ENCODE results near the gene PDGFB.

PDGFB gene

GRCh38 chr22:39282645-39283321, 38.0 kb upstream of the PDGFB start:
- TF ChIP-seq, protein P1, sequence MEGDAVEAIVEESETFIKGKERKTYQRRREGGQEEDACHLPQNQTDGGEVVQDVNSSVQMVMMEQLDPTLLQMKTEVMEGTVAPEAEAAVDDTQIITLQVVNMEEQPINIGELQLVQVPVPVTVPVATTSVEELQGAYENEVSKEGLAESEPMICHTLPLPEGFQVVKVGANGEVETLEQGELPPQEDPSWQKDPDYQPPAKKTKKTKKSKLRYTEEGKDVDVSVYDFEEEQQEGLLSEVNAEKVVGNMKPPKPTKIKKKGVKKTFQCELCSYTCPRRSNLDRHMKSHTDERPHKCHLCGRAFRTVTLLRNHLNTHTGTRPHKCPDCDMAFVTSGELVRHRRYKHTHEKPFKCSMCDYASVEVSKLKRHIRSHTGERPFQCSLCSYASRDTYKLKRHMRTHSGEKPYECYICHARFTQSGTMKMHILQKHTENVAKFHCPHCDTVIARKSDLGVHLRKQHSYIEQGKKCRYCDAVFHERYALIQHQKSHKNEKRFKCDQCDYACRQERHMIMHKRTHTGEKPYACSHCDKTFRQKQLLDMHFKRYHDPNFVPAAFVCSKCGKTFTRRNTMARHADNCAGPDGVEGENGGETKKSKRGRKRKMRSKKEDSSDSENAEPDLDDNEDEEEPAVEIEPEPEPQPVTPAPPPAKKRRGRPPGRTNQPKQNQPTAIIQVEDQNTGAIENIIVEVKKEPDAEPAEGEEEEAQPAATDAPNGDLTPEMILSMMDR (conservative IDR thresholded peaks at IDR 0.05), result no peak
- H3K27ac ChIP-seq, result no peak overlapping the region

GRCh38 chr22:39281126-39281525, 36.3 kb upstream of the PDGFB start:
- no peak overlapping the region for H3K27ac ChIP-seq
- TF ChIP-seq, protein P1 (conservative IDR thresholded peaks at IDR 0.05), result no peak

GRCh38 chr22:39280250-39280649, 35.5 kb upstream of the PDGFB start:
- H3K27ac ChIP-seq, result no peak overlapping the region

GRCh38 chr22:39279170-39279850, 34.5 kb upstream of the PDGFB start:
- no peak overlapping the region for H3K27ac ChIP-seq
- TF ChIP-seq, protein P1 (conservative IDR thresholded peaks at IDR 0.05), result no peak

More at GRCh38 chr22:39280250-39280649, 35.5 kb upstream of the PDGFB start:
- TF ChIP-seq, protein P1 (conservative IDR thresholded peaks at IDR 0.05), result no peak

- TF ChIP-seq, protein P1 (conservative IDR thresholded peaks at IDR 0.05), result no peak
- H3K27ac ChIP-seq, result no peak overlapping the region
Measured at GRCh38 chr22:39278040-39278439, 33.3 kb upstream of the PDGFB start.

DNA sequence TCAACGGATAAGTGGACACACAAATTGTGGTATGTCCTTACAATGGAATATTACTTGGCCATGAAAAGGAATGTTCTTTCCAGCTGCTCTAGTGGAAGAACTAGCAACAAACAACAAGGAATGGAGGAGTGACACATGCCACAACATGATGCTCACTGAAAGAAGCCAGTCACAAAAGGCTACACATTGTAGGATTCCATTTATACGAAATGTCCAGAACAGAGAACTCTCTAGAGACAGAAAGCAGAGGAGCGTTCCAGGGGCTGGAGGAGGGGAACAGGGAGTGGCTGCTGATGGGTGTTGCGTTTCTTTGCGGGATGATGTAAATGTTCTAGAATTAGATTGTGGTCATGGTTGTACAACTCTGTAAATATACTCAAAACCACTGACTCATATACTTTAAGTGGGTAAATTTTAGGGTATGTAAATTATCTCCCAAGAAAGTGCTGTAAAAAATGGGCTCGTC, 32.4 kb upstream of the PDGFB start:
- no peak overlapping the region for H3K27ac ChIP-seq
- TF ChIP-seq, protein P1 (conservative IDR thresholded peaks at IDR 0.05), result no peak

DNA sequence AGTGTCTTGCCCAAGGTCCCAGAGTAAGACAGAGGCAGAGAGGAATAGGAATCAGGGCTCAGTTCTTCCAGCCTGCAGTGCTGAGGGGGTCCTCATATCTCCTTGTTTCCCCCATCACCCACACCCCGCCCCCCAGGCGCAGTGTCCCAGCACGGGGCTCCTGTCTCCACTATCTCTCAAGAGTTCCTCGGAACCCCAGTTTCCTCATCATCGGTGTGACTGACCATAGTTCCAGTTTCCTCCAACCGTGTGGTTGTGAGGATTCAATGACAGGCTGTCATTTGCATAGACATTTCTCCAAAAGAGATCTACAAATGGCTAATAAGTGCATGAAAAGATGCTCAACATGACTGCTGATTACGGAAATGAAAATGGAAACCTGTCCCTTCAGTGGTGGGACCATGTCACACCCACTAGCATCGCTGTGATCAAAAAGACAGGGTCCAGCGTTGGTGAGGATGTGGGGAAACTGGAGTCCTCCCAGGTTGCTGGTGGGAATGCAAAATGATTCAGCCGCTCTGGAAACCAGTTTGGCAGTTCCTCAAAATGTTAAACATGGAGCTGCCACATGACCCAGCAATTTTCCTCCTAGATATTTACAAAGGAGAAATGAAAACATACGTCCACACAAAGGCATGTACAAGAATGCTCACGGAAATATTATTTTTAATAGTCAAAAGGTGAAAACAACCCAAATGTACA, 31.8 kb upstream of the PDGFB start:
- TF ChIP-seq, protein P1 (conservative IDR thresholded peaks at IDR 0.05), result no peak
- H3K27ac ChIP-seq, result no peak overlapping the region

All from VCaP (cell line).